Endothelial cell (in vitro differentiated cells): ENCODE results near the gene GPR4. TPM values are rescaled to one million over a fixed set of nuclear protein-coding genes. Genes with fewer than 3 reads are reported as not detected.
A peak's percentile ranks its signal among the peaks of the same experiment; 100 is the strongest.

Source experiments
- DNase-seq: peaks from one replicate; pipeline ENCODE4 v3.0.0; 2021; ENCODE audit warnings: low spot score
- H3K27ac Mint-ChIP-seq: one replicate; pipeline ENCODE4 v1.8.0; 2021; ENCODE audit warnings: mixed read lengths, inconsistent platforms; ENCODE audit not compliant: unreplicated experiment
- H3K27me3 Mint-ChIP-seq: one replicate; pipeline ENCODE4 v1.8.0; 2021; ENCODE audit warnings: mild to moderate bottlenecking, moderate library complexity, mixed read lengths, inconsistent platforms; ENCODE audit not compliant: unreplicated experiment
- H3K36me3 Mint-ChIP-seq: one replicate; pipeline ENCODE4 v1.8.0; 2021; ENCODE audit warnings: mild to moderate bottlenecking, low read depth, mixed read lengths, inconsistent platforms; ENCODE audit not compliant: unreplicated experiment
- H3K4me1 Mint-ChIP-seq: one replicate; pipeline ENCODE4 v1.8.0; 2021; ENCODE audit warnings: mild to moderate bottlenecking, mixed read lengths, inconsistent platforms; ENCODE audit not compliant: unreplicated experiment
- H3K4me3 Mint-ChIP-seq: one replicate; pipeline ENCODE4 v1.8.0; 2021; ENCODE audit warnings: mild to moderate bottlenecking, mixed read lengths, inconsistent platforms; ENCODE audit not compliant: unreplicated experiment
- H3K9me3 Mint-ChIP-seq: one replicate; pipeline ENCODE4 v1.8.0; 2021; ENCODE audit warnings: mixed read lengths, inconsistent platforms; ENCODE audit not compliant: unreplicated experiment
- total RNA-seq: library from RNA; stranded (reverse); fragmentation: NEBNext Ultra II Directional; extraction: Animal tissue kit (Norgen Biotek cat#: 25700); gene quantifications from one replicate; pipeline ENCODE4 v1.2.1, GENCODE V29; 2021; ENCODE audit not compliant: unreplicated experiment
- TF ChIP-seq, protein P1 (sequence below): fragments of 200-600 bp; sonication (generic); IDR thresholded peaks from one replicate; pipeline ENCODE4 v1.5.0; 2021; ENCODE audit warnings: antibody characterized with exemption; ENCODE audit not compliant: unreplicated experiment

The GPR4 gene
- total RNA-seq, 1 donor from 2014 or later: 13.5 TPM

DNA sequence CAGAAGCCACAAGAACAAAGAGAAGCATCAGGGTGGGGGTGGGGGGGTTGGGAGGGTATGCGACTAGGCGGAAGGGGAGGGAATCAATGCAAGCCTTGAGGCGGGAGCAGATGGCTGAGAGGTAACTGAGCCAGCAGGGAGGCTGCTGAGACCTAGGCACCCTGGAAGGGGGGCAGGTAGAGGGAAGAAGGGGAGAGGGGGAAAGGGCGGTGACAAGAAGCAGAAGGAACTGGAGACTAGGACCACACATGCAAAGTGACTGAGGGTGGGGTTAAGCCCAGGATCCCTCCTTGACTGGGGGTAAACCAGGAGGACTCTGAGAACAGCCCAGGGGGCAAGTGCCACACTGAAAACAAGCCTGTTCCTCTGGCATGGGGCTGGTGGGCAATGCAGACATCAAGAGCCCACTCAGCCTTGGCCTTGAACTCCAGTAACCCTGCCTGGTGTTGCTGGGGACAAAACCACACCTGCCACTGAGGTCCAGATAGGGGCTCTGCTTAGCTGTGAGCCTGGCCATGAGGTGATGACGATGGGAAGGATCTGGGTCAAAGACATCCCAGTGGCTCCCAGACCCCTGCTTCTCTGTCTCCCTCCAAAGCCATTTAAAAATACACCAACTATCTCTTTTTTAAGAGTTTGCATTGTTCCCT lies 37.8 kb downstream of the GPR4 start:
- TF ChIP-seq, protein P1, sequence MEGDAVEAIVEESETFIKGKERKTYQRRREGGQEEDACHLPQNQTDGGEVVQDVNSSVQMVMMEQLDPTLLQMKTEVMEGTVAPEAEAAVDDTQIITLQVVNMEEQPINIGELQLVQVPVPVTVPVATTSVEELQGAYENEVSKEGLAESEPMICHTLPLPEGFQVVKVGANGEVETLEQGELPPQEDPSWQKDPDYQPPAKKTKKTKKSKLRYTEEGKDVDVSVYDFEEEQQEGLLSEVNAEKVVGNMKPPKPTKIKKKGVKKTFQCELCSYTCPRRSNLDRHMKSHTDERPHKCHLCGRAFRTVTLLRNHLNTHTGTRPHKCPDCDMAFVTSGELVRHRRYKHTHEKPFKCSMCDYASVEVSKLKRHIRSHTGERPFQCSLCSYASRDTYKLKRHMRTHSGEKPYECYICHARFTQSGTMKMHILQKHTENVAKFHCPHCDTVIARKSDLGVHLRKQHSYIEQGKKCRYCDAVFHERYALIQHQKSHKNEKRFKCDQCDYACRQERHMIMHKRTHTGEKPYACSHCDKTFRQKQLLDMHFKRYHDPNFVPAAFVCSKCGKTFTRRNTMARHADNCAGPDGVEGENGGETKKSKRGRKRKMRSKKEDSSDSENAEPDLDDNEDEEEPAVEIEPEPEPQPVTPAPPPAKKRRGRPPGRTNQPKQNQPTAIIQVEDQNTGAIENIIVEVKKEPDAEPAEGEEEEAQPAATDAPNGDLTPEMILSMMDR: no peak
- peaks cover 18% of the 10 kb centered on the region for H3K4me1 Mint-ChIP-seq
- H3K4me3 Mint-ChIP-seq: no peak overlapping the region
- H3K27ac Mint-ChIP-seq: no peak overlapping the region
- H3K27me3 Mint-ChIP-seq: no peaks in the 10 kb centered on the region
- H3K36me3 Mint-ChIP-seq: no peaks in the 10 kb centered on the region
- no peak for DNase-seq
- H3K9me3 Mint-ChIP-seq: no peaks in the 10 kb centered on the region

DNA sequence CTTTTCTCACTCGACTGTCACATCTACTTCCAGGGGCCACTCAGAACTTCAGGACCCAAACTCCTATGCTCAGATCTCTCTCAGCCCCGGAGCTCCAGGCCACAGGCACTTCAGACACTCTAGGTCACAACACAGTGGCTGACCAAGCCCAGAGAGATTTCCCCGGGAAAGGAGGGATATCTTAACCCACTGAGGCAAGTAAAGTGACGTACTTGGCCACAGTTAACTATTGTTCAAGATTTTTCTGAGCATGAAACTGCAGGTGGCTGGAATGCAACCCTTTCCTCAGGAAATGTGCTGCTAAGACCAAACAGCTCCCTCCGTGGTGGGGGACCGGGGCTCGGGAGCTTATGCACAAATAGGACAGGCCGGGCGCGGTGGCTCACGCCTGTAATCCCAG lies 41.3 kb downstream of the GPR4 start:
- H3K36me3 Mint-ChIP-seq: no peaks in the 10 kb centered on the region
- TF ChIP-seq, protein P1: no peak
- H3K27me3 Mint-ChIP-seq: peaks cover 5% of the 10 kb centered on the region
- DNase-seq: peak; percentile 21
- peak overlapping the region; percentile 65 for H3K4me3 Mint-ChIP-seq
- H3K9me3 Mint-ChIP-seq: no peaks in the 10 kb centered on the region
- peaks cover 18% of the 10 kb centered on the region for H3K4me1 Mint-ChIP-seq
- H3K27ac Mint-ChIP-seq: peak overlapping the region; percentile 96

DNA sequence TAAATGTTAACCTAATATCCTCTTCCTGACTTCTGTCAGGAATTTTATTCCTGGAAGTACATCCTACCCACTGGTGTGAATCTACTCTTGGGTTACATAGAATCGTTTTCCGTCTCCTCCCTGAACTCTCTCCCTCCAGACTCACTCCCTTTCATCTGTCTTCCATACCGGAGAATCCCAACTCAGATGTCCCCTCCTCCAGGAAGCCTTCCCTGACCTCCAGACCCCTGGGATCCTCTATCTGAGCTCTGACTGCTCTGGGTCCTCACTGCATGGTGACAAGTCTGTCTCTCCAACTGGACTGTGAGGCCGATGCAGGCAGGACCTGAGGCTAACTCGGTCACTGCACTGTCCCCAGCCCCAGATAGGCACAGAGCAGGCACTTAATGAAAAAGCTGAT lies 42.0 kb downstream of the GPR4 start:
- no peaks in the 10 kb centered on the region for H3K9me3 Mint-ChIP-seq
- H3K27ac Mint-ChIP-seq: peak overlapping the region; percentile 96
- H3K4me1 Mint-ChIP-seq: peaks cover 18% of the 10 kb centered on the region
- TF ChIP-seq, protein P1: no peak
- peaks cover 5% of the 10 kb centered on the region for H3K27me3 Mint-ChIP-seq
- no peaks in the 10 kb centered on the region for H3K36me3 Mint-ChIP-seq
- no peak for DNase-seq
- peak overlapping the region; percentile 42 for H3K4me3 Mint-ChIP-seq

DNA sequence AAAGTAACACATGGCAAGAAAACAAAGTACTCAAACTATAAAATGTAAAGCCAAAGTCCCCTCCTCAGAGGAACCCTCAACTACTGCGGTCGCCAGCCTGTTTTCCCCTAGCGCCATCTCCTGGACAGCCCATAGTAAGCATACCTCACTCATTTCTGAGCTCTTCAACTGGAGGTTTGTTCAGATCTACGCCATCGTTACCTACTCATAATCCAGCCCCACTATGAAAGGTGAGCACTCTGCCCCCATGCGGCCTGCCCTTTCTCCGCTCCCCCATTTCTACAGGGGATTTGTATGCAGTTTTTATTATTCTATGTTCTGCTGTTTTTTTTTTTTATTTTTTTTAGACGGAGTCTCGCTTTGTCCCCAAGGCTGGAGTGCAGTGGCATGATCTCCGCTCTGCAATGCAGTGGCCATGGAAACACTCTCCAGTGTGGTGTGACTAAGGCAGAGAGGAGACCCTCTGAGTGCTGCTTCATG lies 43.6 kb downstream of the GPR4 start:
- TF ChIP-seq, protein P1: peak; percentile 44
- Mint-ChIP-seq H3K27ac (peak overlapping the region; percentile 30), H3K4me3 (no peak overlapping the region), H3K27me3 (peaks cover 5% of the 10 kb centered on the region), H3K4me1 (peaks cover 18% of the 10 kb centered on the region), H3K36me3 (no peaks in the 10 kb centered on the region), H3K9me3 (no peaks in the 10 kb centered on the region)
- DNase-seq: peak; percentile 74

DNA sequence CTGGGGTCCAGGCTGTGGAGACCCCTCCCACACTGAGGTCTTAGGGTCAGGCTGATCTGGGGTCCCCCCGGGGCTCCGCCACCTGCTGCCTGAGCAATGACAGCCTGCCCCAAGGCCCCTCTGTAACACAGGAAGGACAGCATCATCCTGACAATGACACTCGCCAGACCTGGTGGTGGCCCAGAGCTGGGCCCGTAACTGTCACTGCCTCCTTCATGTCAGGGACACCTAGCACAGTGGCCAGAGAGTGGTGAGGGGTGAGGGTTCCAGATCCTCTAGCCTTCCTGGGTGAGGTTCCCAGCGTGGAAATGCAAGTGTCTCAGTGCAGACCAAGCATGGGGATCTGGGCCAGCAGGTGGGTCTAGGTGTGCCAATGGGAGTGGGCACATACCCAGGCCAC lies 45.2 kb downstream of the GPR4 start:
- TF ChIP-seq, protein P1: no peak
- Mint-ChIP-seq H3K27me3 (peaks cover 14% of the 10 kb centered on the region), H3K36me3 (no peaks in the 10 kb centered on the region), H3K9me3 (no peaks in the 10 kb centered on the region), H3K4me3 (no peak overlapping the region), H3K4me1 (peaks cover 19% of the 10 kb centered on the region), H3K27ac (no peak overlapping the region)
- DNase-seq: no peak
